HG02973 (cell line): Measurements from ENCODE around the gene CFAP410.
"Not testable (repeated sequence)": the region's sequence is repeated elsewhere in the genome, so short reads cannot be mapped to it uniquely, and the experiment has no call there.

Source experiments
- ATAC-seq: cut with Tn5 transposase; IDR thresholded peaks from one replicate; pipeline ENCODE4 v1.9.1; 2021; ENCODE audit warnings: moderate library complexity; ENCODE audit not compliant: unreplicated experiment

CFAP410 gene

GRCh38 chr21:44370027-44370735 lies 31.0 kb upstream of the CFAP410 start:
- ATAC-seq, result no peak

GRCh38 chr21:44368711-44369446 lies 29.7 kb upstream of the CFAP410 start:
- ATAC-seq, result no peak

GRCh38 chr21:44366586-44367211 lies 27.5 kb upstream of the CFAP410 start:
- no peak for ATAC-seq

- ATAC-seq, result no peak
These were observed 26.9 kb upstream of the CFAP410 start for GRCh38 chr21:44365967-44366585.

- ATAC-seq, result no peak
These were observed 26.2 kb upstream of the CFAP410 start for GRCh38 chr21:44365251-44365966.

GRCh38 chr21:44364151-44365053 lies 25.2 kb upstream of the CFAP410 start:
- no peak for ATAC-seq

- no peak for ATAC-seq
These were observed 24.1 kb upstream of the CFAP410 start for GRCh38 chr21:44363278-44363677.

GRCh38 chr21:44361903-44362302 lies 22.7 kb upstream of the CFAP410 start:
- ATAC-seq, result not testable (repeated sequence)

GRCh38 chr21:44360159-44360558 lies 21.0 kb upstream of the CFAP410 start:
- no peak for ATAC-seq

GRCh38 chr21:44359396-44359795 lies 20.2 kb upstream of the CFAP410 start:
- no peak for ATAC-seq

GRCh38 chr21:44357064-44357837 lies 18.1 kb upstream of the CFAP410 start:
- ATAC-seq, result no peak

- no peak for ATAC-seq
These were observed 17.4 kb upstream of the CFAP410 start for GRCh38 chr21:44356636-44357035.

GRCh38 chr21:44356160-44356559 lies 17.0 kb upstream of the CFAP410 start:
- ATAC-seq, result no peak

GRCh38 chr21:44354775-44355771 lies 15.9 kb upstream of the CFAP410 start:
- no peak for ATAC-seq

GRCh38 chr21:44354001-44354405 lies 14.8 kb upstream of the CFAP410 start:
- no peak for ATAC-seq

- no peak for ATAC-seq
These were observed 14.2 kb upstream of the CFAP410 start, which contains the start of gene TRPM2 for GRCh38 chr21:44353191-44353970. TSS of gene TRPM2 (plus strand) at chr21:44353621. CDS start at chr21:44353701, 80 bp downstream.

GRCh38 chr21:44352253-44352860 lies 13.2 kb upstream of the CFAP410 start:
- ATAC-seq, result no peak
